COLO668 (cell line): ENCODE measurements around the gene HADH.

Experiments used
- DNase-seq: peaks from one replicate; lab custom pipeline; 2025; ENCODE audit not compliant: unreplicated experiment; lab: John Stamatoyannopoulos, UW

The HADH gene

GRCh38 chr4:108055787-108056186, 66.1 kb downstream of the HADH start:
- DNase-seq, result no peak

DNA sequence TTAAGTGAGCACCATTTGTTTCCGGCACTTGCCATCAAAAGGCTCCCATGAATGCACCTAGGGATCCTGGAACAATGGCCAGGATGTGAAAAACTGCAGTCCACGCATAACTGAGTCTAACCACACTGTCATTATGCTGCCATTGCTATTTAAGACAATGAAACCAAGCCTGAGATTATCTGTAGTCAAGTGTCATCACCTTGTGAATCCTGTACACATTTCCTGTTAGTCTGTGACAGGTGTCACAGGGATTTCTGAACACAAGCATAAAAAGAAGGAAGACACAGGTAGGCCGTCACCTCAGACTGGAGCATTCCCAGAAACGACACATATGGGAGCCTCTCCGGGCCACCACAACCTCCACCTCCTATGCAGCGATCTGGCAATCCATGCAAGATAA, 66.7 kb downstream of the HADH start:
- DNase-seq, result no peak

DNA sequence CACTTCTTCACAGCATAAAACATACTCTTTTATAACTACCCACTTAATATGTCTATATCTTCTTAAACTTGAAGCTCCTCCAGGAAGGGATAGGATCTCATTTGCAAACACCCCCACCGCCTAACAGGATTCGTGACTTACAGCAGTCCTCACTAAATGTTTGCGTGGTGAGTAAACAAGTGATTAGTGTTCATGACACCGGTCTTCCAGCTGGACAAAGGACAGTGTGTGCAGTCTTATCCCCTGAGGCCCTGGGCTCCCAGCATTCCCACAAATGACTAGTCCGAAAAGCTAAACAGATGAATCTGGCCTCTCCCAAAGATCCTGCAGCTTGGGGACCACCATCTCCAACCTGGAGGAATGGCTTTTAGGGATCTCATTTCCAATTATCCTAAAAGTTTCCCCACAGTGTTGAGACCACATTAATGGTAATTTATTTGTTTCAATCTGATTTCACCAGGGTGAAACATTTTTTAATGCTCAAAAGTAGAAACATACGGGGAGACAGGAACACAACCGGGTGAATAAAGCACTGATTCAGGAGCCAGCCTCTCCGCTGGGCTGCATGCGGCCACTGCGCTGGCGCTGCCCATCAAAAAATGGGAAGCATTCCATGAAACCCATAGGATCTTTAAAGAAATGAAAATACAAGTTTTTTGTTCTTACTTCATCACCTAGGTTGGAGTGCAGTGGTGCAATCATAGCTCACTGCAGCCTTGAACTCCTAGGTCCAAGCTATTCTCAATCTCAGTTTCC, 69.2 kb downstream of the HADH start:
- peak; percentile 42 for DNase-seq

DNA sequence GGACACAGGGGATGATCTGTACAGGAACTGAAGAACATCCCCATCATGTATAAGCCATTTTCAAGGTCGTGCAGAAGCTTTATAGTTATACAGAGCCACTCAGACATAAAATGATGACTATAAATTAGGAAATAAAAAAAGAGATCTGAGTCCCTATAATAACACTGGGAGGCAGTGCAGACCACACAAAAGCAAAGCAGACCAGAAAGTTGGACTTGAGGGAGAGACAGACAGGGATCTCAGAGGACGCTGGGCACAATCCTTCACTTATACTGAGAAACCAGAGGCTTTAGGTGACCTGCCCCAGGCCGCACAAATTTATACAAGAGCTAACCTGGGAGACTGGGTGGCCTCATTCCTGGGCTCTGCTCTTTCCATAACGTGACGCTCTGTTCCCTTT, 70.5 kb downstream of the HADH start:
- DNase-seq, result peak; percentile 13

DNA sequence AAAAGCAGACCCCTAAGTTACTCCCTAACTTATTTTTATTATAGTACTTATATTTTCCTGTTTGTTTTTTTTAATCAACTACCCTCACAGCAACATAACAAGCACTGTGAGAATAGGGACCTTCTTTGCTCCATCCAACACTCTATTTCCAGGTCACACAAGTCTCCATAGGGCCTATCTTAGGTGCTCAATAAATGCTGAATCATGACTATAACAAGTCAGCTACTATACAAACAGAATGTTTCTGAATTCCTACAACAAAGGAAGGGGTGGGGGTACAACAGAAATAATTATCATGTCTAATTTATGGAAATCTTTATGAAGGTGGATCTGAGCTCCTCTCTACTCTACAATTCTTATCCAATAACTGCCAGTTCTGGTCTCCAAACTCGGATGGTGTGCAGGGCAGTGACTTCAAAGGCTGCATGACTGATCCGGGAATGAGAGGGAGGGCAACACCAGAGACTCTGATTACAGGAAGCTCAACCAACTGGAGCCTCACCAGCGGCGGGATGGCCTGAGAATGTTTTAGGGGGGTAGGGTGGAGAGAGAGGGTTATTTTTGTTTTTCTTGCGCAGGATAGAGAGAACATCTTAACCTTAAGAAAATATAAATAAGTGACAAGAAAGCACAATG, 71.1 kb downstream of the HADH start:
- DNase-seq, result no peak

DNA sequence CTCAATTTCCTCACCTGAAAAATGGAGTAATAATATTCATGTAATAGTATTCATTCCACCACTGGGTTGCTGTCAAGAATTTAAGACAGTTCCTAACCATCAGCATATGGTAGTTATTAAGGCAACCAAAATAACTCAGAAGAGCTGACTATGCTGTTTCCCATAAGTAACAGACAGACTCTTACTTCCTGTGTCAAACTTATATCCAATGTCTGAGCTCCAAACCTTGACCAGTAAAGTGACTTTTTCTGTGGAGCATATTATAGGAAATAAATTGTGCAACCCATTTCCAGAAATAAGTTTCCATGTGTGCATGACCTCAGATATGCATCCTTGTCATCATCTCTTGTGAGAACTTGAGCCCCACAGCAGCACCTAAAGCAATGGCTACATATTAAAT, 78.8 kb downstream of the HADH start:
- DNase-seq, result no peak

- DNase-seq, result no peak
Measured at GRCh38 chr4:108070775-108071174, 81.1 kb downstream of the HADH start.

DNA sequence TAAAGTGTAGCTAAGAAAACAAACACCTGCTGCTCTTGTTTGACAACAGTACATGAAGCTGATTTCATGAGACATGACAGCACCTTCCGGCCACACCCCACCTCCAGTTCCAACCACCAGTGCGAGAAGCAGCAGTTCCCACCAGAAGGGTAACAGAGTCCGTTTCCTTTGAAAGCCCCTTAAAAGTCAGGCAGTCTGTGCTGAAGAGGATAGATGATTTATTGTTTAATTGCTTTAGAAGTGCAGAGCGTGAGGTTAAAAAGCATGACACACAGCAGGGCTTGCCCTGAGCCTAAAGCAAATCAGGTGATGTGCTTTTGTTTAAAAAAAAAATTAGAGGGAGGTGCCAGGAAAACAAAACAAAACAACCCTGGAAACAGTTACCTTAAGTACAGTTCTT, 82.6 kb downstream of the HADH start:
- DNase-seq, result peak; percentile 56

- no peak for DNase-seq
Measured at GRCh38 chr4:108078024-108078733, 88.5 kb downstream of the HADH start.

- no peak for DNase-seq
Measured at GRCh38 chr4:108080747-108081146, 91.1 kb downstream of the HADH start.

DNA sequence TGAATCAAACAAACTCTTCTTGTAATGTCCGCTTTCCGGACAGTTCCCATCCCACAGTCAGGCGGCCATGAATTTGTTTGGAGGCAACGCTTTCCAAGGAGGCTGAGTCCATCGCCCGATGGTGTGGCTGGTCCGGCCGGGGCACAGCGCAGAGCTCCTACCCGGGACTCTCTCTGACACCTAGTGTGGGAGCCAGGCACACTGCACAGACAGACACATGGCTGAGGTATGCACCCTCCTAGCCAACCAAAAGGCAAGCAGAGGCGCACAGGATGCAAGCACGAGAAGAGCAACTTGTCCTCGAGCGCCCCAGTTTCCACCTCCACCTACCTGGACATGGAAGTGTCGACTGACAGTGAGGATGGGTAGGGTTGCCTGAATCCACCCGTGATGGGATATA, 91.6 kb downstream of the HADH start:
- DNase-seq, result no peak
